GM06990 (cell line): ENCODE data around the gene PPP6R3.
"Not testable (repeated sequence)": the region's sequence is repeated elsewhere in the genome, so short reads cannot be mapped to it uniquely, and the experiment has no call there.

ENCODE experiments used
- DNase-seq: peaks from one replicate; pipeline ENCODE4 v3.0.0-alpha.2; 2011; ENCODE audit not compliant: insufficient read length; ENCODE audit errors: extremely low read depth
- H3K27me3 ChIP-seq: replicated peaks from 2 replicates; pipeline ENCODE4 v1.6.0; 2011; ENCODE audit warnings: low read length; ENCODE audit not compliant: control insufficient read depth, insufficient read depth
- H3K36me3 ChIP-seq: 2 replicates; pipeline ENCODE4 v1.5.1; 2011; ENCODE audit warnings: low read length; ENCODE audit not compliant: control insufficient read depth, insufficient read depth
- H3K4me3 ChIP-seq: replicated peaks from 2 replicates; pipeline ENCODE4 v1.5.1; 2011; ENCODE audit warnings: low read depth, mild to moderate bottlenecking, control low read depth, low read length
- CTCF ChIP-seq: IDR thresholded peaks from 2 replicates; pipeline ENCODE4 v1.5.1; 2011; ENCODE audit warnings: low read length, control low read depth, mild to moderate bottlenecking, inconsistent platforms; ENCODE audit not compliant: insufficient read depth, poor library complexity, severe bottlenecking

PPP6R3 gene

GRCh38 chr11:68609761-68610160, 149.2 kb downstream of the PPP6R3 start:
- H3K36me3 ChIP-seq, result peaks cover 23% of the 10 kb centered on the region
- DNase-seq, result no peak
- no peak overlapping the region for H3K4me3 ChIP-seq
- no peak for TF ChIP-seq CTCF
- no peaks in the 10 kb centered on the region for H3K27me3 ChIP-seq

- no peak for TF ChIP-seq CTCF
- no peak for DNase-seq
- no peak overlapping the region for H3K4me3 ChIP-seq
- peaks cover 25% of the 10 kb centered on the region for H3K36me3 ChIP-seq
- no peaks in the 10 kb centered on the region for H3K27me3 ChIP-seq
Measured at GRCh38 chr11:68610452-68611116, 150.0 kb downstream of the PPP6R3 start.

GRCh38 chr11:68615657-68616056, 155.1 kb downstream of the PPP6R3 start:
- no peak overlapping the region for H3K4me3 ChIP-seq
- H3K36me3 ChIP-seq, result peaks cover 19% of the 10 kb centered on the region
- TF ChIP-seq CTCF, result no peak
- H3K27me3 ChIP-seq, result no peaks in the 10 kb centered on the region
- no peak for DNase-seq

GRCh38 chr11:68617925-68618809, 157.6 kb downstream of the PPP6R3 start:
- DNase-seq, result no peak
- Histone ChIP-seq H3K4me3 (no peak overlapping the region), H3K36me3 (peaks cover 10% of the 10 kb centered on the region), H3K27me3 (no peaks in the 10 kb centered on the region)
- TF ChIP-seq CTCF, result no peak

GRCh38 chr11:68621826-68622225, 161.3 kb downstream of the PPP6R3 start:
- H3K4me3 ChIP-seq, result no peak overlapping the region
- no peak for TF ChIP-seq CTCF
- no peak for DNase-seq
- no peaks in the 10 kb centered on the region for H3K36me3 ChIP-seq
- no peaks in the 10 kb centered on the region for H3K27me3 ChIP-seq

- H3K36me3 ChIP-seq, H3K4me3 ChIP-seq, DNase-seq, H3K27me3 ChIP-seq: not testable (repeated sequence)
Measured at GRCh38 chr11:68623706-68624105, 163.2 kb downstream of the PPP6R3 start.

GRCh38 chr11:68625069-68625468, 164.5 kb downstream of the PPP6R3 start:
- not testable (repeated sequence) for H3K27me3 ChIP-seq, H3K36me3 ChIP-seq, DNase-seq, H3K4me3 ChIP-seq

- DNase-seq, H3K36me3 ChIP-seq: not testable (repeated sequence)
Measured at GRCh38 chr11:68626236-68626635, 165.7 kb downstream of the PPP6R3 start.

GRCh38 chr11:68628837-68629236, 168.3 kb downstream of the PPP6R3 start:
- not testable (repeated sequence) for H3K36me3 ChIP-seq, H3K27me3 ChIP-seq, H3K4me3 ChIP-seq, DNase-seq

More at GRCh38 chr11:68626236-68626635, 165.7 kb downstream of the PPP6R3 start:
- H3K4me3 ChIP-seq, H3K27me3 ChIP-seq: not testable (repeated sequence)
